Ovary (tissue), 9 donors: Measurements from ENCODE around the gene C5orf47. TPM values are rescaled to one million over a fixed set of nuclear protein-coding genes. Genes with fewer than 3 reads are reported as not detected.
"Not testable (repeated sequence)": the region's sequence is repeated elsewhere in the genome, so short reads cannot be mapped to it uniquely, and the experiment has no call there.

Experiments
- DNase-seq, 5 donors: peaks; one replicate each; pipeline ENCODE4 v3.0.0-alpha.2; 2019 to 2020
- H3K27ac ChIP-seq, 2 donors: fragments of 200-600 bp; one replicate each; pipeline versions ENCODE4 v1.5.1 to v1.8.0; 2019 to 2022
- H3K27me3 ChIP-seq: fragments of 200-600 bp; one replicate; pipeline ENCODE4 v1.8.0; 2022
- H3K36me3 ChIP-seq: fragments of 200-600 bp; sonication (generic); one replicate; pipeline ENCODE4 v1.5.1; 2019
- H3K4me1 ChIP-seq: one replicate; pipeline ENCODE4 v1.8.1; 2013; ENCODE audit warnings: mild to moderate bottlenecking, moderate library complexity; ENCODE audit not compliant: insufficient read depth
- H3K4me3 ChIP-seq: fragments of 200-600 bp; sonication (generic); one replicate; pipeline ENCODE4 v1.5.1; 2017
- H3K9me3 ChIP-seq, 2 donors: fragments of 200-600 bp in 1 of 2; sonication (generic) in 1 of 2; one replicate each; pipeline versions ENCODE4 v1.5.1 to v1.8.1; 2013 to 2019; ENCODE audit warnings: mild to moderate bottlenecking in 1 of 2, moderate library complexity in 1 of 2
- CTCF ChIP-seq, 3 donors: fragments of 450-650 bp in 2 of 3; fragments of 200-600 bp in 1 of 3; IDR thresholded peaks; one replicate each; pipeline versions ENCODE4 v1.5.1 to v1.8.0; 2016 to 2022; ENCODE audit warnings: antibody characterized with exemption in 3 of 3, mild to moderate bottlenecking in 1 of 3
- EP300 ChIP-seq: sonication (generic); formaldehyde crosslinking; IDR thresholded peaks from one replicate; pipeline ENCODE4 v1.6.1; 2017; ENCODE audit warnings: antibody characterized with exemption
- POLR2A ChIP-seq: fragments of 450-650 bp; IDR thresholded peaks from one replicate; pipeline ENCODE4 v1.6.1; 2017; ENCODE audit warnings: antibody characterized with exemption, mild to moderate bottlenecking, moderate library complexity
- WGBS, 3 donors: extraction: QIAGEN DNeasy Blood & Tissue Kit in 1 of 3; methylation state at CpG; one replicate each; pipeline versions ENCODE4 v1.1.5 to v1.1.7; 2013 to 2017; 5-methylcytosine and 5-hydroxymethylcytosine counted together
- intact Hi-C, 4 donors: fragments of 100-400 bp; cut with DNase I; formaldehyde crosslinking; loops; one replicate each; pipeline versions ENCODE4 v1.11.0 to v1.15.1; 2022 to 2023
- polyA plus RNA-seq, 2 donors: library from polyadenylated mRNA; stranded (reverse); fragments of 200-250 nt in 1 of 2; fragments of 350-450 nt in 1 of 2; fragmentation: Illumina TruSeq in 1 of 2; extraction: RNeasy Lipid Tissue Mini Kit (QIAGEN cat#74804) in 1 of 2; gene quantifications; one replicate each; pipeline ENCODE4 v1.2.3, GENCODE V29; 2013 to 2014
- total RNA-seq, 7 donors: library from RNA; depleted of rRNA in 2 of 7; stranded (reverse); fragments of >200 nt in 2 of 7; fragmentation: NEBNext Ultra II Directional in 3 of 7; extraction: Animal tissue kit (Norgen Biotek cat#: 25700) in 3 of 7; gene quantifications; one replicate each; pipeline versions ENCODE4 v1.1.0 to v1.2.4, GENCODE V29; 2016 to 2023
- donor health status: DM: no; HTN: no; CAD: no; lungs with moderate emphysema.
- donor health status: DM: no; HTN: no; CAD: no.
- donor health status: Bipolar disorder and iron deficiency.
- donor health status: DM: yes; HTN: yes; CAD: no.
- donor health status: DM: no; HTN: no; CAD: no.
- donor health status: DM: yes; HTN: yes; CAD: no.

C5orf47 gene
- total and polyA plus RNA-seq, 9 donors = 0.15 TPM; not detected in 8

- no peak for DNase-seq
- intact Hi-C loops = no loop called here
- WGBS, 3 donors = 52 to 55% (median 53%) methylated on average over 3 of the region's 3 CpGs
- Histone ChIP-seq H3K9me3 (no peaks in the 10 kb centered on the region), H3K4me1 (no peaks in the 10 kb centered on the region), H3K4me3 (no peak overlapping the region), H3K27ac (no peak overlapping the region), H3K36me3 (no peaks in the 10 kb centered on the region), H3K27me3 (no peaks in the 10 kb centered on the region)
- TF ChIP-seq POLR2A (no peak), EP300 (no peak), CTCF (IDR thresholded peaks at IDR 0.05) (no peak)
These were observed 22.5 kb downstream of the C5orf47 start for GRCh38 chr5:174011441-174011840.

- H3K27ac ChIP-seq, H3K4me3 ChIP-seq, H3K9me3 ChIP-seq, H3K27me3 ChIP-seq, H3K4me1 ChIP-seq, DNase-seq, H3K36me3 ChIP-seq, intact Hi-C loops: not testable (repeated sequence)
- WGBS, 3 donors = 73 to 82% (median 81%) methylated on average over 13 to 19 of the region's 19 CpGs
These were observed 31.3 kb downstream of the C5orf47 start for GRCh38 chr5:174020069-174020927.

- H3K36me3 ChIP-seq = no peaks in the 10 kb centered on the region
- DNase-seq = no peak
- no peaks in the 10 kb centered on the region for H3K4me1 ChIP-seq
- intact Hi-C loops = no loop called here
- 85 to 90% (median 88%) methylated on average over 3 of the region's 3 CpGs for WGBS, 3 donors
- TF ChIP-seq EP300 = no peak
- no peak for TF ChIP-seq POLR2A
- no peak for TF ChIP-seq CTCF (IDR thresholded peaks at IDR 0.05)
- no peaks in the 10 kb centered on the region for H3K27me3 ChIP-seq
- no peak overlapping the region for H3K27ac ChIP-seq
- H3K4me3 ChIP-seq = no peak overlapping the region
- H3K9me3 ChIP-seq = no peaks in the 10 kb centered on the region
These were observed 31.9 kb downstream of the C5orf47 start for GRCh38 chr5:174020928-174021304.

GRCh38 chr5:174022384-174023095 is 33.6 kb downstream of the C5orf47 start:
- intact Hi-C loops = no loop called here
- WGBS, 3 donors = 33 to 51% (median 41%) methylated on average over 4 of the region's 4 CpGs
- no peak for TF ChIP-seq CTCF (IDR thresholded peaks at IDR 0.05)
- no peak for TF ChIP-seq EP300
- no peak for TF ChIP-seq POLR2A

GRCh38 chr5:174030286-174030685 is 41.3 kb downstream of the C5orf47 start:
- Histone ChIP-seq H3K4me1 (no peaks in the 10 kb centered on the region), H3K36me3 (no peaks in the 10 kb centered on the region), H3K4me3 (no peak overlapping the region), H3K27ac (no peak overlapping the region), H3K27me3 (no peaks in the 10 kb centered on the region), H3K9me3 (no peaks in the 10 kb centered on the region)
- TF ChIP-seq POLR2A = no peak
- no peak for TF ChIP-seq CTCF (IDR thresholded peaks at IDR 0.05)
- no peak for TF ChIP-seq EP300
- 85 to 92% (median 87%) methylated on average over 2 of the region's 2 CpGs for WGBS, 3 donors
- intact Hi-C loops = no loop called here
- DNase-seq = no peak

More at GRCh38 chr5:174022384-174023095, 33.6 kb downstream of the C5orf47 start:
- no peaks in the 10 kb centered on the region for H3K27me3 ChIP-seq
- no peaks in the 10 kb centered on the region for H3K36me3 ChIP-seq
- no peaks in the 10 kb centered on the region for H3K9me3 ChIP-seq
- H3K4me1 ChIP-seq = no peaks in the 10 kb centered on the region
- no peak overlapping the region for H3K27ac ChIP-seq
- no peak overlapping the region for H3K4me3 ChIP-seq
- no peak for DNase-seq
